Adrenal gland (tissue), 5 donors: ENCODE data around the gene RFC2.

Experiments used
- POLR2A ChIP-seq, 2 donors: fragments of 450-650 bp; IDR thresholded peaks; one replicate each; pipeline ENCODE4 v1.6.1; 2017; ENCODE audit warnings: antibody characterized with exemption in 2 of 2, mild to moderate bottlenecking in 2 of 2, moderate library complexity in 1 of 2
- TF ChIP-seq, protein P1 (sequence below), 6 experiments: fragments of 450-650 bp in 4 of 6; fragments of 200-600 bp in 2 of 6; sonication (generic) in 1 of 6; IDR thresholded peaks; 1 replicate in 5 of 6; 2 replicates in 1 of 6; pipeline versions ENCODE4 v1.5.1 to v1.8.0; 2016 to 2021; ENCODE audit warnings: antibody characterized with exemption in 6 of 6, mild to moderate bottlenecking in 2 of 6, moderate library complexity in 1 of 6
- donor health status: DM: no; HTN: no; CAD: no.

DNA sequence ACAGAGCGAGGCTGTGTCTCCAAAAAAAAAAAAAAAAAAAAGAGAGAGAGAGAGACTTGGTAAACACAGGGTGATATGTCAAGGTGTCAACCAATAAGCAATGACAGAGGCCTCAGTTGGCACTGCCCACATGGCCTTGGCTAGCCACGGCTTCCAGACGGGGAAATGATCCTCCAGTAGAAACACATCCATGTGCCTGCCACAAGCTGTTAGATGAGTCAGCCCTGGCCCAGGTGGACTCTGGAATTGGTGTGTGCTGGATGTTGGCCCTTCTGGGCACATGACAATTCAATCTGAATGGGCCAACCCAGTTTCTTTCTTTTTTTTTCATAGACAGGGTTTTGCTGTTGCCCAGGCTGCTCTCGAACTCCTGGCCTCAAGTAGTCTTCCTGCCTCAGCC, 13.7 kb downstream of the RFC2 start:
- no peak for TF ChIP-seq POLR2A (IDR thresholded peaks at IDR 0.05)
- TF ChIP-seq, protein P1, sequence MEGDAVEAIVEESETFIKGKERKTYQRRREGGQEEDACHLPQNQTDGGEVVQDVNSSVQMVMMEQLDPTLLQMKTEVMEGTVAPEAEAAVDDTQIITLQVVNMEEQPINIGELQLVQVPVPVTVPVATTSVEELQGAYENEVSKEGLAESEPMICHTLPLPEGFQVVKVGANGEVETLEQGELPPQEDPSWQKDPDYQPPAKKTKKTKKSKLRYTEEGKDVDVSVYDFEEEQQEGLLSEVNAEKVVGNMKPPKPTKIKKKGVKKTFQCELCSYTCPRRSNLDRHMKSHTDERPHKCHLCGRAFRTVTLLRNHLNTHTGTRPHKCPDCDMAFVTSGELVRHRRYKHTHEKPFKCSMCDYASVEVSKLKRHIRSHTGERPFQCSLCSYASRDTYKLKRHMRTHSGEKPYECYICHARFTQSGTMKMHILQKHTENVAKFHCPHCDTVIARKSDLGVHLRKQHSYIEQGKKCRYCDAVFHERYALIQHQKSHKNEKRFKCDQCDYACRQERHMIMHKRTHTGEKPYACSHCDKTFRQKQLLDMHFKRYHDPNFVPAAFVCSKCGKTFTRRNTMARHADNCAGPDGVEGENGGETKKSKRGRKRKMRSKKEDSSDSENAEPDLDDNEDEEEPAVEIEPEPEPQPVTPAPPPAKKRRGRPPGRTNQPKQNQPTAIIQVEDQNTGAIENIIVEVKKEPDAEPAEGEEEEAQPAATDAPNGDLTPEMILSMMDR (IDR thresholded peaks at IDR 0.05), result no peak
